SU-DHL-6 (cell line): Measurements from ENCODE around the gene PRR23B.

Source experiments
- EZH2phosphoT487 ChIP-seq: fragments of 200-600 bp; sonication (generic), shearing (Covaris generic); conservative IDR thresholded peaks from 2 replicates; pipeline ENCODE4 v1.6.1; 2018; ENCODE audit warnings: mild to moderate bottlenecking, antibody characterized with exemption, low read length, moderate library complexity, mixed read lengths
- TF ChIP-seq, protein P1 (sequence below): fragments of 200-600 bp; sonication (generic); IDR thresholded peaks from one replicate; pipeline ENCODE4 v1.5.1; 2017; ENCODE audit warnings: antibody characterized with exemption, mild to moderate bottlenecking, low read length, moderate library complexity; ENCODE audit not compliant: insufficient read depth, poor library complexity, severe bottlenecking

DNA sequence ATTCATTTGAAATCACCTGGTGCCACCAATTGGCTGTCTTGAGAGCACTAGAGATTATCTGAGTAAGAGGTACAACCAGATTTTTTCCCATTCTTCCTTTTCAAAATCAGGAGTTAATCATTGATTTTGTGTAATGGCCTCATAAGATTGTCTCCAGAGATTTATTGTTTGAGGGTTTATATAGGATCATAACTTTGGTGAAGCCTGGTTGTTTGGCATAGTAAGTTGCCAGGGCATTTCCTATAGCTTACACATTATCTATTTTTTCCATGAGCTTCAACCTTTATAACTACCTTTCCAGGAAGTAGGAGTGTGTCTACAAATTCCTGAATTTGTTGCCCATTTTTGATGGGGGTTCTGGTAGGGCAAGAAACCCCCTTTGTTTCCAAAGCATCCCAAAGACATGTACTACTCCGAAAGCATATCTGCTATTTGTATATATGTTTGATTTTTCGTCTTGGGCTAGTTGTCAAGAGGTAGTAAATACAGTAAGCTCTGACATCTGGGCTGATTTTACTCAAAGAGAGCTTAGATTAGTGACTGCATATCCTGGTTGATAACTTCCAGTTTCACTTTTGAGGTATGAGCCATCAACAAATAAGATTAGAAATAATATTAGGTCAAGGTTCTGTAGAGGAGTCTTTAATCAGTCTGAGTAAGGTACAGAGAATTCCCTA lies 11.7 kb upstream of the PRR23B start:
- TF ChIP-seq, protein P1, sequence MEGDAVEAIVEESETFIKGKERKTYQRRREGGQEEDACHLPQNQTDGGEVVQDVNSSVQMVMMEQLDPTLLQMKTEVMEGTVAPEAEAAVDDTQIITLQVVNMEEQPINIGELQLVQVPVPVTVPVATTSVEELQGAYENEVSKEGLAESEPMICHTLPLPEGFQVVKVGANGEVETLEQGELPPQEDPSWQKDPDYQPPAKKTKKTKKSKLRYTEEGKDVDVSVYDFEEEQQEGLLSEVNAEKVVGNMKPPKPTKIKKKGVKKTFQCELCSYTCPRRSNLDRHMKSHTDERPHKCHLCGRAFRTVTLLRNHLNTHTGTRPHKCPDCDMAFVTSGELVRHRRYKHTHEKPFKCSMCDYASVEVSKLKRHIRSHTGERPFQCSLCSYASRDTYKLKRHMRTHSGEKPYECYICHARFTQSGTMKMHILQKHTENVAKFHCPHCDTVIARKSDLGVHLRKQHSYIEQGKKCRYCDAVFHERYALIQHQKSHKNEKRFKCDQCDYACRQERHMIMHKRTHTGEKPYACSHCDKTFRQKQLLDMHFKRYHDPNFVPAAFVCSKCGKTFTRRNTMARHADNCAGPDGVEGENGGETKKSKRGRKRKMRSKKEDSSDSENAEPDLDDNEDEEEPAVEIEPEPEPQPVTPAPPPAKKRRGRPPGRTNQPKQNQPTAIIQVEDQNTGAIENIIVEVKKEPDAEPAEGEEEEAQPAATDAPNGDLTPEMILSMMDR: no peak
- TF ChIP-seq EZH2phosphoT487: no peak
